ENCODE data around the gene PPP6R1. TPM values are rescaled to one million over a fixed set of nuclear protein-coding genes. Genes with fewer than 3 reads are reported as not detected.

Gene PPP6R1
- total RNA-seq, 1 experiment from 2014 or later, result 79.7 TPM

GRCh38 chr19:55229145-55229788 lies 29.6 kb downstream of the PPP6R1 start:
- DNase-seq, result no peak
- H2BK120ac ChIP-seq (ENCODE audit: low read depth, low read length, poor library complexity, severe bottlenecking), result no peak overlapping the region
- no peaks in the 10 kb centered on the region for H3K79me2 ChIP-seq (ENCODE audit: insufficient read depth, low read length)

More at GRCh38 chr19:55229145-55229788, 29.6 kb downstream of the PPP6R1 start:
- Histone ChIP-seq H3K27ac (ENCODE audit: insufficient read length, low read depth, low read length) (no peak overlapping the region), H2AK5ac (ENCODE audit: insufficient read length, low read length) (no peak overlapping the region), H3K9me3 (ENCODE audit: control insufficient read depth, low read depth, low read length) (no peaks in the 10 kb centered on the region), H3K14ac (ENCODE audit: insufficient read depth, low read length) (no peak overlapping the region), H3K23ac (ENCODE audit: insufficient read length, low read depth, low read length) (no peak overlapping the region), H2BK15ac (ENCODE audit: low read depth, low read length) (no peak overlapping the region), H2BK5ac (ENCODE audit: insufficient read length, low read length) (no peak overlapping the region), H3K4me1 (ENCODE audit: insufficient read depth, low read length) (no peaks in the 10 kb centered on the region), H3K4ac (ENCODE audit: low read depth, low read length) (no peak overlapping the region), H4K91ac (ENCODE audit: insufficient read length, low read depth, low read length) (no peak overlapping the region), H2BK12ac (ENCODE audit: insufficient read length, low read depth, low read length) (no peak overlapping the region), H4K5ac (ENCODE audit: insufficient read length, low read depth, low read length) (no peak overlapping the region), H3K23me2 (ENCODE audit: insufficient read length, low read depth, low read length, poor library complexity, severe bottlenecking) (no peaks in the 10 kb centered on the region), H3T11ph (ENCODE audit: low read length) (no peak overlapping the region), H3K4me2 (ENCODE audit: insufficient read depth, insufficient read length, low read length) (no peak overlapping the region), H2AFZ (ENCODE audit: low read length) (no peak overlapping the region), H3K56ac (ENCODE audit: insufficient read length, low read depth, low read length) (no peak overlapping the region), H4K8ac (replicated peaks; ENCODE audit: insufficient read length, low read depth, low read length) (no peak overlapping the region), H3K9ac (ENCODE audit: extremely low read depth, insufficient read length, low read length) (no peak overlapping the region), H3K18ac (ENCODE audit: insufficient read length, low read depth, low read length) (no peak overlapping the region), H2BK20ac (ENCODE audit: low read depth, low read length, poor library complexity, severe bottlenecking) (no peak overlapping the region), H4K20me1 (ENCODE audit: control insufficient read depth, insufficient read depth, insufficient read length) (no peaks in the 10 kb centered on the region), H3K27me3 (ENCODE audit: insufficient read depth, low read length) (no peaks in the 10 kb centered on the region), H3K79me1 (ENCODE audit: insufficient read depth, low read depth, low read length, poor library complexity, severe bottlenecking) (no peaks in the 10 kb centered on the region)
- H3K9me3 Mint-ChIP-seq, result no peaks in the 10 kb centered on the region
- no CpG with 5 or more reads among the region's 18 CpGs for WGBS (ENCODE audit: extremely low coverage, insufficient read length, low lambda C conversion rate)
- H3K4me3 Mint-ChIP-seq, result no peak overlapping the region
- no peaks in the 10 kb centered on the region; the same call in 1 of the 2 replicates for H3K27me3 Mint-ChIP-seq (ENCODE audit: low read depth)
- TF ChIP-seq CTCF (conservative IDR thresholded peaks at IDR 0.05), result no peak
- no peak overlapping the region for H3K27ac Mint-ChIP-seq
- peaks cover 10 to 38% (median 37%) of the 10 kb centered on the region in 3 experiments; a peak in 6 of 7 replicates for H3K36me3 Mint-ChIP-seq (ENCODE audit: insufficient read depth in 1 of 3, low read depth in 3 of 3)
- H3K4me1 Mint-ChIP-seq, result peaks cover 0 to 6% of the 10 kb centered on the region in 2 experiments; a peak in 2 of 4 replicates

All from H9 (cell line).